OCI-LY1 (cell line): ENCODE data around the gene LCN6.

ENCODE experiments used
- H2AFZ ChIP-seq: fragments of 200-600 bp; sonication (generic), shearing (Covaris generic); 2 replicates; pipeline ENCODE4 v1.6.0; 2014; ENCODE audit warnings: antibody characterized with exemption, mild to moderate bottlenecking, low read length
- H3F3A ChIP-seq: fragments of 200-600 bp; sonication (generic), shearing (Covaris generic); 2 replicates; pipeline ENCODE4 v1.6.0; 2014; ENCODE audit warnings: mild to moderate bottlenecking, antibody characterized with exemption, low read length, moderate library complexity; ENCODE audit not compliant: insufficient read depth
- H3K27ac ChIP-seq: fragments of 200-600 bp; sonication (generic); 2 replicates; pipeline ENCODE4 v1.5.1; 2014; ENCODE audit warnings: low read length, mixed run types, mild to moderate bottlenecking, low read depth; ENCODE audit not compliant: poor library complexity, severe bottlenecking
- H3K27me3 ChIP-seq: fragments of 200-600 bp; sonication (generic); 2 replicates; pipeline ENCODE4 v1.6.0; 2014; ENCODE audit warnings: antibody characterized with exemption, mild to moderate bottlenecking, low read length, moderate library complexity; ENCODE audit not compliant: insufficient read depth
- H3K36me3 ChIP-seq: fragments of 200-600 bp; sonication (generic); 2 replicates; pipeline ENCODE4 v1.6.1; 2014; ENCODE audit warnings: mild to moderate bottlenecking, antibody characterized with exemption, low read length, moderate library complexity, mixed read lengths; ENCODE audit not compliant: insufficient read depth
- H3K4me1 ChIP-seq: fragments of 200-600 bp; sonication (generic); 2 replicates; pipeline ENCODE4 v1.5.1; 2014; ENCODE audit warnings: mild to moderate bottlenecking, low read length, moderate library complexity; ENCODE audit not compliant: insufficient read depth, severe bottlenecking
- H3K4me2 ChIP-seq: fragments of 200-600 bp; sonication (generic), shearing (Covaris generic); 2 replicates; pipeline ENCODE4 v1.6.1; 2014; ENCODE audit warnings: low read length
- H3K4me3 ChIP-seq: fragments of 200-600 bp; sonication (generic); 2 replicates; pipeline ENCODE4 v1.5.1; 2014; ENCODE audit warnings: low read length, low read depth, mild to moderate bottlenecking, mixed read lengths; ENCODE audit not compliant: poor library complexity, severe bottlenecking
- H3K79me2 ChIP-seq: fragments of 200-600 bp; shearing (Covaris generic); 2 replicates; pipeline ENCODE4 v1.6.1; 2016; ENCODE audit warnings: mixed run types, low read length, mixed read lengths; ENCODE audit not compliant: insufficient read depth
- H3K9ac ChIP-seq: fragments of 200-600 bp; sonication (generic), shearing (Covaris generic); 2 replicates; pipeline ENCODE4 v1.6.1; 2014; ENCODE audit warnings: mild to moderate bottlenecking, low read length, mixed read lengths
- H3K9me2 ChIP-seq: fragments of 200-600 bp; sonication (generic), shearing (Covaris generic); 2 replicates; pipeline ENCODE4 v1.6.1; 2014; ENCODE audit warnings: low read depth, mild to moderate bottlenecking, low read length, mixed read lengths
- H3K9me3 ChIP-seq: fragments of 200-600 bp; shearing (Covaris generic); 2 replicates; pipeline ENCODE4 v1.6.1; 2014; ENCODE audit warnings: low read length, mixed read lengths
- H4K20me1 ChIP-seq: fragments of 200-600 bp; sonication (generic), shearing (Covaris generic); 2 replicates; pipeline ENCODE4 v1.6.0; 2016; ENCODE audit warnings: mild to moderate bottlenecking, low read length; ENCODE audit not compliant: insufficient read depth
- EZH2 ChIP-seq: fragments of 200-600 bp; sonication (generic), shearing (Covaris generic); IDR thresholded peaks from 2 replicates; pipeline ENCODE4 v1.8.0; 2017; ENCODE audit warnings: borderline replicate concordance, mixed run types, mild to moderate bottlenecking, antibody characterized with exemption, low read length, moderate library complexity, mixed read lengths
- TF ChIP-seq, protein P1 (sequence below): fragments of 200-600 bp; sonication (generic), shearing (Covaris generic); IDR thresholded peaks from 2 replicates; pipeline ENCODE4 v1.5.1; 2017; ENCODE audit warnings: mild to moderate bottlenecking, antibody characterized with exemption, low read length, moderate library complexity, mixed read lengths

LCN6 gene

GRCh38 chr9:136757751-136758140 lies 9.4 kb upstream of the LCN6 start:
- H3K4me2 ChIP-seq: no peak overlapping the region
- H3K9ac ChIP-seq: no peak overlapping the region
- H2AFZ ChIP-seq: no peak overlapping the region
- peaks cover 3% of the 10 kb centered on the region for H3K9me3 ChIP-seq
- H3K4me3 ChIP-seq: no peak overlapping the region
- H3K9me2 ChIP-seq: no peaks in the 10 kb centered on the region
- peaks cover 36% of the 10 kb centered on the region; the same call in 1 of the 2 replicates for H3K27me3 ChIP-seq
- H3K36me3 ChIP-seq: no peaks in the 10 kb centered on the region; the same call in 1 of the 2 replicates
- no peaks in the 10 kb centered on the region for H3K79me2 ChIP-seq
- H3F3A ChIP-seq: no peaks in the 10 kb centered on the region
- TF ChIP-seq, protein P1, sequence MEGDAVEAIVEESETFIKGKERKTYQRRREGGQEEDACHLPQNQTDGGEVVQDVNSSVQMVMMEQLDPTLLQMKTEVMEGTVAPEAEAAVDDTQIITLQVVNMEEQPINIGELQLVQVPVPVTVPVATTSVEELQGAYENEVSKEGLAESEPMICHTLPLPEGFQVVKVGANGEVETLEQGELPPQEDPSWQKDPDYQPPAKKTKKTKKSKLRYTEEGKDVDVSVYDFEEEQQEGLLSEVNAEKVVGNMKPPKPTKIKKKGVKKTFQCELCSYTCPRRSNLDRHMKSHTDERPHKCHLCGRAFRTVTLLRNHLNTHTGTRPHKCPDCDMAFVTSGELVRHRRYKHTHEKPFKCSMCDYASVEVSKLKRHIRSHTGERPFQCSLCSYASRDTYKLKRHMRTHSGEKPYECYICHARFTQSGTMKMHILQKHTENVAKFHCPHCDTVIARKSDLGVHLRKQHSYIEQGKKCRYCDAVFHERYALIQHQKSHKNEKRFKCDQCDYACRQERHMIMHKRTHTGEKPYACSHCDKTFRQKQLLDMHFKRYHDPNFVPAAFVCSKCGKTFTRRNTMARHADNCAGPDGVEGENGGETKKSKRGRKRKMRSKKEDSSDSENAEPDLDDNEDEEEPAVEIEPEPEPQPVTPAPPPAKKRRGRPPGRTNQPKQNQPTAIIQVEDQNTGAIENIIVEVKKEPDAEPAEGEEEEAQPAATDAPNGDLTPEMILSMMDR: no peak
- no peak for TF ChIP-seq EZH2
- no peaks in the 10 kb centered on the region for H4K20me1 ChIP-seq
- no peak overlapping the region for H3K27ac ChIP-seq
- no peaks in the 10 kb centered on the region for H3K4me1 ChIP-seq

DNA sequence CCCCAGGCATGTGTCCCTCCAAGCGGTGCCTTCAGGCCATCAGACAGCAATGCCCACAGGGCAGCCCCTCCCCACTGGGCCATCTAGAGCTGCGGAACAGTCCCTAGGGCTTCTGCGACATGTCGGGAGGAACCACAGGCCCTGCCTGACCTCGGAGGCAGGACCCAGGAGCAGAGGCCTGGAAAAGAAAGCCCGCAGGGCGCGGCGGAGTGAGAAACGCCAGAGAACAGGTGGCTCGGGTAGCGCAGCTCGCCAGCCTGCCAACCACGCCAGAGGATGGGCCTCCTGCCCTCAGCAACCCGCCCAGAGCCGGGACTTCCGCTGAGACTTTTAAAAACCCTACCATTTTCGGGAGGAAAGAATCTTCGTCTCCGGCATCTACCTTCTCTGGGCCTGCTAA lies 9.0 kb upstream of the LCN6 start:
- Histone ChIP-seq H3K4me2 (no peak overlapping the region), H4K20me1 (no peaks in the 10 kb centered on the region), H3K9me3 (peaks cover 7% of the 10 kb centered on the region), H3K4me3 (no peak overlapping the region), H3F3A (no peaks in the 10 kb centered on the region), H3K9ac (no peak overlapping the region), H3K36me3 (no peaks in the 10 kb centered on the region; the same call in 1 of the 2 replicates), H2AFZ (no peak overlapping the region), H3K27ac (no peak overlapping the region), H3K27me3 (peaks cover 36% of the 10 kb centered on the region; the same call in 1 of the 2 replicates), H3K4me1 (no peaks in the 10 kb centered on the region), H3K79me2 (no peaks in the 10 kb centered on the region), H3K9me2 (no peaks in the 10 kb centered on the region)
- TF ChIP-seq, protein P1: no peak
- no peak for TF ChIP-seq EZH2

- no peak for TF ChIP-seq EZH2
- TF ChIP-seq, protein P1: no peak
- no peaks in the 10 kb centered on the region for H3K79me2 ChIP-seq
- H3K9ac ChIP-seq: no peak overlapping the region
- no peaks in the 10 kb centered on the region for H3K4me1 ChIP-seq
- H3K9me2 ChIP-seq: no peaks in the 10 kb centered on the region
- H3K36me3 ChIP-seq: peaks cover 1% of the 10 kb centered on the region; the same call in 1 of the 2 replicates
- peaks cover 40% of the 10 kb centered on the region; the same call in 1 of the 2 replicates for H3K27me3 ChIP-seq
- H2AFZ ChIP-seq: no peak overlapping the region
- H3K4me2 ChIP-seq: no peak overlapping the region
- no peak overlapping the region for H3K27ac ChIP-seq
- no peak overlapping the region for H3K4me3 ChIP-seq
- H3F3A ChIP-seq: no peaks in the 10 kb centered on the region
- no peaks in the 10 kb centered on the region for H4K20me1 ChIP-seq
- H3K9me3 ChIP-seq: peaks cover 10% of the 10 kb centered on the region
Observed at GRCh38 chr9:136756836-136757235, 8.5 kb upstream of the LCN6 start.
